ELR (cell line): Measurements from ENCODE around the gene CACNA1H.
"Not testable (repeated sequence)": the region's sequence is repeated elsewhere in the genome, so short reads cannot be mapped to it uniquely, and the experiment has no call there.

Experiments
- DNase-seq: peaks from one replicate; pipeline ENCODE4 v3.0.0-alpha.2; 2015; ENCODE audit warnings: low read depth

The CACNA1H gene

DNA sequence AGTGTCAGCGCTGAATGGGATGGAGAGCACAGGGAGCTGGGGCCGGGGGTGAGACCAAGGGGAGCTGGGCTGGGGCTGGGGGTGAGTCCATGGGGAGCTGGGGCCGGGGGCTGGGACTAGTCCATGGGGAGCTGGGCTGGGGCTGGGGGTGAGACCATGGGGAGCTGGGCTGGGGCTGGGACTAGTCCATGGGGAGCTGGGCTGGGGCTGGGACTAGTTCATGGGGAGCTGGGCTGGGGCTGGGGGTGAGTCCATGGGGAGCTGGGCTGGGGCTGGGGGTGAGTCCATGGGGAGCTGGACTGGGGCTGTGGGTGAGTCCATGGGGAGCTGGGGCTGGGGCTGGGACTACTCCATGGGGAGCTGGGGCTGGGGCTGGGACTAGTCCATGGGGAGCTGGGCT lies 101.9 kb downstream of the CACNA1H start:
- not testable (repeated sequence) for DNase-seq

DNA sequence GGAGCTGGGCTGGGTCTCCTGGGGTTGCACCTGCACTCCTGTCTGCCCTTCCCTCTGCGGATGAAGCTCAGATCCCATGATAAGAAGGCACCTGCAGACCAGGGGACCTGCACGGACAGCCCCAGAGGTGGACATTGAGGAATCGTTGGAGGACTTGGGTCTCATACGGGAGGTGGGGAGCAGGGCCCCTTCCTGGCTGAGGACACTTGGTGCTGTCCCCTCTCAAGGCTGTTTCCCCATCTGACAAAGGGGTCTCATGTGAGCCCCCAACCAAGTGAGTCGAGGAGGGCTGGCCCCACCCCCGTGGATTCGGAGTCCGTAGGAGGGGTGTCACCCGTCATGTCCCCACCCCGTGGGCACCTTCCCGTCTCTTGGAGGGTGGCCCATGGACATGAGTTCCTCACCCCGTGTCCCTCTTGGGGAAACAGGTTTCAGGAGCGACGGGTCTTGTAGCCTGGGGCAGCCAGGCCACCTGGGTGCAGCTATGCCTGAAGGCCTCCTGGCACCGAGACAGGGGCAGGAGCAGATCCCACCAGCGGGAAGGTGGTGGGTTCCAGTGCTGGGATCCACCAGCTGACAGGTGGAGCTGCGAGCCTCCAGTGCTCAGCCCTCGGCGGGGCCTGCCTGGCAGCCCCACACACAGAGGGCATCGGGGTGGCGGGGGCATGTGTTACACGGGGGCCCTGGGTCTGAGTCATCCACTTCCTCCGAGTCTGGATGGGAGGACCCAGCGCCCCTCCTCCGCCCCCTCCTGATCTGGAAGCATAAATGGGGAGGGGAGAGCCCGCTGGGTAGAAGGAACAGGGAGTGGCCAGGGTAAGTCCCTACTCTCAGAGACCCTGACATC lies 102.6 kb downstream of the CACNA1H start, which contains the start of gene TPSD1:
Gene TPSD1, plus strand, starts transcription at position 794 of the 847 bp plus-strand sequence. CDS start 212 bp downstream, outside the sequence.
- DNase-seq = not testable (repeated sequence)

DNA sequence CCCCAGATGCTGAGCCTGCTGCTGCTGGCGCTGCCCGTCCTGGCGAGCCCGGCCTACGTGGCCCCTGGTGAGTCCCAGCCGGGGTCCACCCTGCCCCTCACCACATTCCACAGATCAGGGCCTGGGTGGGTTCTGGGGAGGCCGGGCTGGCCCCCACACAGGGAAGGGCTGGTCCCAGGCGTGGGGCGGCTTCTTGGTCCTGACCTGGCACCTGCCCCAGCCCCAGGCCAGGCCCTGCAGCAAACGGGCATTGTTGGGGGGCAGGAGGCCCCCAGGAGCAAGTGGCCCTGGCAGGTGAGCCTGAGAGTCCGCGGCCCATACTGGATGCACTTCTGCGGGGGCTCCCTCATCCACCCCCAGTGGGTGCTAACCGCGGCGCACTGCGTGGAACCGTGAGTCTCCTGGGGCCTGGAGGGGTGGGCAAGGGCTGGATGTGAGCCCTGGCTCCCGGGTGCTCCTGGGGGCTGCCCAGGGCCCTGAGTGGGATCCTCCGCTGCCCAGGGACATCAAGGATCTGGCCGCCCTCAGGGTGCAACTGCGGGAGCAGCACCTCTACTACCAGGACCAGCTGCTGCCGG lies 103.5 kb downstream of the CACNA1H start:
- DNase-seq = not testable (repeated sequence)

DNA sequence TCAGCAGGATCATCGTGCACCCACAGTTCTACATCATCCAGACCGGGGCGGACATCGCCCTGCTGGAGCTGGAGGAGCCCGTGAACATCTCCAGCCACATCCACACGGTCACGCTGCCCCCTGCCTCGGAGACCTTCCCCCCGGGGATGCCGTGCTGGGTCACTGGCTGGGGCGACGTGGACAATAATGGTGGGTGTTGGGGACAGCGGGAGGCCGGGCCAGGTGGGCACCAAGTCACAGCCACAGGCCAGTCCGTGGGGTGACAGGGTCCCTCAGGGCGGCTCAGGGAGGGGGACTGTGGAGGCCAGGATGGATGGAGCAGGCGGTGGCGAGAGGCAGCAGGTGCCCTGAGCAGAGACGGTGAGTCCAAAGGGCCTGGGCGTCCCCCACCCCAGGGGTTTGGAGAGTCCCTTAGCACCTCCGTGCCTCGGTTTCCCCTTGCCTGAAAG lies 104.0 kb downstream of the CACNA1H start:
- DNase-seq = no peak

DNA sequence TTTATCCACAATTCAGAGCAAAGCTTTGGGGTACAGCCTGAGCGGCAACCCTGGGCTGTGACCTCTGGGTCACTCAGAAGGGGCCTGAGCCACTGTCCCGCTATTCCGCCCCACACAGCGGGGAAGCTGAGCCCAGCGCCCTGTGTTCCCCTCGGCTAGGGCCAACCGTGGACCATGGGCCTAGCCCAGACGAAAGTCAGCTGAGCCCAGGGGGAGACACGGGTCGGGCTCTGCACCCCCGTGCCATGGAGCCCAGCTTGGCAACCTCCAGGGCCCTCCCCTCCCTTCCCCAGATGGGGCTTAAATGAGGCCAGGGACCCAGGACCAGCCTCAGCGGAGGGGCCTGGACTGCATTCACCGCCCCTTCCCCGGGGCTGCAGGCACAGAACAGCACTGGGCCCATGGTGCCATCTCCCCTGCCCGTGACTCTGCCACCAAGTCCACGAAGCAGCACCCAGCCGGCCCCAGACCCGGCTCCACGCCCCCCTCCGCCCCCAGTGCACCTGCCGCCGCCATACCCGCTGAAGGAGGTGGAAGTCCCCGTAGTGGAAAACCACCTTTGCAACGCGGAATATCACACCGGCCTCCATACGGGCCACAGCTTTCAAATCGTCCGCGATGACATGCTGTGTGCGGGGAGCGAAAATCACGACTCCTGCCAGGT lies 104.8 kb downstream of the CACNA1H start:
- DNase-seq = no peak

DNA sequence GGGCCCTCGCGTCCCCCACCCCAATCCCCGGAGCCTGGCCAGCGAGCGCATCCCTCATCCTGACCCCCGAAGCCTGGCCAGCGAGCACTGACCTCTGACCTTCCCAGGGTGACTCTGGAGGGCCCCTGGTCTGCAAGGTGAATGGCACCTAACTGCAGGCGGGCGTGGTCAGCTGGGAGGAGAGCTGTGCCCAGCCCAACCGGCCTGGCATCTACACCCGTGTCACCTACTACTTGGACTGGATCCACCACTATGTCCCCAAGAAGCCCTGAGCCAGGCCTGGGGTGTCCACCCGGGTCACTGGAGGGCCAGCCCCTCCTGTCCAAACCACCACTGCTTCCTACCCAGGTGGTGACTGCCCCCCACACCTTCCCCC lies 105.3 kb downstream of the CACNA1H start:
- DNase-seq = no peak

DNA sequence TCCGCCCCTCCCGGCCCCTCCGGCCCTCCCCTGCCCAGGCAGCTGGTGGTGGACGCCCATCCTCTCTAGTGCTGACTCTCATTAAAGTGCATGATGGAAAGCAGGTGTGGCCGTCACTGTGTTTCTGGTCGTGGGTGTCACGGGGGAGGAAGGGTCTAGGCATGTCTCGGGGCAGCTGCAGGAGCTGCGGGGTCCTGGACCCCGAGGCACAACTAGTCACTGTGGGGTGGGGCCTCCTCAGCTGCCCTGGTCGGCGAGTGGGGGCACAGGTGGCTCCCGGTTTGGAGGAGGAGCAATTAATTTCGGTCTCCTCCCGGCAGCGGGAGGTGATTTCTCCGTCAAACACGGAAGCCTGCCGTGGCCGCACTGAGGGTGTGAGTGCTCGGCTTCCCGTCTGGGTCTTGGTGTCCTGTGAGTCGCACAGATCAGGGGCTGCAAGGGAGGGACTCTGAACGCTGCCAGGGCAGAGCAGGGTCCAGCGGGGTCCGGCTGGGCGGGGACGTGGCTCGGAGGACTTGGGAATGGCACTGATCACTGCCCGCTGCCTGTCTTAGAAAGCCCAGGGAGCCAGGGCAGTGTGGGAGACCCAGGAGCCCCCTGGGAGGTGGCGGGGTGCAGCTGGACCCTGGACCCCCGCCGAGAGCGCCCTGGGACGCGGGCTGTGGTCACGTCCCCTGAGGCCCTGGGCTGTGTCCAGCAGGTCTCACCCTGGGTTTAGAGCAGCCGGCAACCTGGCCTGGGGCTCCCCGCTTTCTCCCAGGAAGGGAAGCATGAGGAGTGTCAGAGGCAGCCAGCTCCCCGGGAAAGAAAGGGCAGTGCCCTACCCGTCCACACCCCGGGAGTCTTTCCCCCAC lies 106.2 kb downstream of the CACNA1H start:
- no peak for DNase-seq

DNA sequence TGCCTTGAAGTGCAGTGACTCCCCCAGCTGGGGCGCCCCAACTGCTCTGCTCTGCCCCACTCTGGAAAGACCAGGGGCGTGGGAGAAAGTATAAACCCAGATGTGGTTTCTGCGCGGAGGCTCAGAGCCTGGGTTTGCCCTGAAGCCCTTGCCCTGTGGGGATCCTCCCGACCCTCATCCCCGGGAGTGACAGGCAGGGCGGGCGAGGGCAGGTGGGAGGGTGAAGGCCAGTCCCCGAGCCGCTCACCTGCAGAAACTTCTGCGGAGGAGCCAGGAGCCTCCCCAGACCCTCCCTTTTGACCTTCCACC lies 106.8 kb downstream of the CACNA1H start:
- no peak for DNase-seq

DNA sequence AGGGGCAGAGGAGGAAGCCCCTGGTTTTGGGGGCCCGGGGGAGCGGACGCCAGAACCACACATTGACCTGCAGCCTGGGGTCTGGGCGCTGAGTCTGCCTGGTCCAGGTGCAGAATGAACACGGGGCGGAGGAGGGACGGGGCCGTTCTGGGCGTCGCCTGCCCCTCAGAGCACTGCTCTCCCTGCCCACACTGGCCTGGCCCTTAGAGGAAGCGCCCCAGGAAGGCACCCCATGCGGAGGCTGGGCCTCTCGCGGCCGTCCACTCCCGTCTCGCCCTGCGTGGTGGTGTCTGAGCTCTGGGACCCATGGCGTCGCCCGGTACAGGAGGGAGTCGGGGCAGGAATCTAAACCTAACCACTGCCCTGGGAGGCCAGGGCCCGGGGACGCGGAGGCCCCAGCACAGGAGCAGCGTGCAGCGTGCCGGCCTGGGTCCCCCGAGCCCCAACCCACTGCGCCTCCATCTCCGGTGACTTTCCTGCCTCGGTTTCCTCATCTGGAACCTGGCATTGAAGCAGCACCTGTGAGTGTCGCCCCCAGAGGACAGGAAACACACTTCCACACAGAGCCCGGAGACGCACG lies 107.3 kb downstream of the CACNA1H start:
- DNase-seq = no peak

DNA sequence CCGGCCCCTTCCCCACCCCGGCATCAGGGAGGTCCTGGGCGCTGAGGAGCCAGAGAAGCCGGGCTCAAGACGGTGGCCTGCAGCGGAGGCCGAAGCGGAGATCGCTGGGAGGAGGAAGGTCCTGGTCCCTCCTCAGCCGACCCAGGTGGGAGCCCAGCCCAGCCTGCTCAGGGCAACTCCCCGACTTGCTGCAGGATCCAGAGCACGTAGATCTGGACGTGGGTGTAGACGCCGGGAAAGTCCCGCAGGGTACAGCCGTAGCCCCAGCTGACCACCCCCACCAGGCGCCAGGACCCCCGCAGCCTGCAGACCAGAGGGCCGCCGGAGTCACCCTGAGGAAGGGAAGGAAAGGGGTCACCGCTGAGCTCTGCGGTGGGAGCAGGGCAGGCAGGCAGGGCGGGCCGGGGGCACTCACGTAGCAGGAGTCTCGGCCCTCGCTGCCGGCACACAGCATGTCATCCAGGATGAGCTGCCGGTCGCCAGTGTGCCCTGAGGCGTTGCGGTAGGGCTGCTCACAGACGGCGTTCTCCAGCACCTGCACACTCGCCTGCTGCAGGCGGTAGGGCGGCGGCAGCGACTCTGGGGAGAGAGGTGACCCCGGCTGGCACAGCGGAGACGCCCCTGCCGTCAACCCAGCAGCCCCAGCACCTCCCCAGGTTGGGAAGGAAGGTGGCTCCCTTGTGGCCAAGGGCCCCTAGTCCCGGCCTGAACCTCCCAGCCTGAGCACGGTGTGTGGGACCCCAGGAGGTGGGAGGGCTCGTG lies 108.4 kb downstream of the CACNA1H start:
- no peak for DNase-seq

DNA sequence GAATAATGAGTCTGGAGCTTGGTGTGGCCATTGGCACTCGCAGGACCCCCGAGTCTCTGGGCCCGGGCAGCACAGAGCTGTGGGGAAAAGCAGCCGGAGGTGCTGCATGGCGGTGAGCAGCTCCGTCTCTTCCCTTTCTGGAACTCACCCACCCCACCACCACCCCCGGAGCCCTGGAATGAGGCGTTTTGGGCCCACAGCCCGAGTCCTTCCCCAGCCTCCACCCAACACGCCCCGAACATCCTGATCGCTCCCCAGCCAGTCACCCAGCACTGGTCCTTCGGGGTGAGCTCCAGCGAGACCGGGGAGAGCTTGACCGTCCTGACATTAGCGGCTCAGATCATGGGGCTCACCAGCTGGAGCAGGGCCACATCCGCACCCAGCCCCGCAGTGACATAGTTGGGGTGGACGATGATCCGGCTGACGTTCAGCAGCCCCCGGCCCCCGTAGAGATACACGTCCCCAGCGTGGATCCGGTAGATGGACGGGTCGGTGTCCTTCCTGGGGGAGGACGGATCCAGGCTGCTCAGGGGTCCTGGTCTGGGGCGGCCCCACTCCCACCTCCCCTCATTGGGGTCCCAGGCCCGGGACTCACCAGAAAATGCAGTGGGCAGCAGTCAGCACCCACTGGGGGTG lies 109.4 kb downstream of the CACNA1H start:
- no peak for DNase-seq

DNA sequence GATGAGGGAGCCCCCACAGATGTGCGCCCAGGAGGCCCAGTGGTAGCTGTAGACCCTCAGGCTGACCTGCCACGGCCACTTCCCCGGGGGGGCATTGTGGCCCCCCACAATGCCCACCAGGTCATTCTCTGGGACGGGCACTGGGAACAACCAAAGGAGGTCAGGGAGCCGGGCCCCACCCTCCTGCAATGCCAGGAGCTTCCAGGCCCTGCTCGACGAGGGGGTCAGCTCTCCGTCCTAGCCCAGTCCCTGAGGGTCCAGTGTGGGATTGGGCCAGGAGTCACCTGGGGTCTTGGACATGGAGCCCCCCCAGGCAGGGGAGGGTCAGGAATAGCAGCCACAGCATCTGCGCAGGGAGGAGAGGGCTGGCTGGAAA lies 109.9 kb downstream of the CACNA1H start:
- no peak for DNase-seq

DNA sequence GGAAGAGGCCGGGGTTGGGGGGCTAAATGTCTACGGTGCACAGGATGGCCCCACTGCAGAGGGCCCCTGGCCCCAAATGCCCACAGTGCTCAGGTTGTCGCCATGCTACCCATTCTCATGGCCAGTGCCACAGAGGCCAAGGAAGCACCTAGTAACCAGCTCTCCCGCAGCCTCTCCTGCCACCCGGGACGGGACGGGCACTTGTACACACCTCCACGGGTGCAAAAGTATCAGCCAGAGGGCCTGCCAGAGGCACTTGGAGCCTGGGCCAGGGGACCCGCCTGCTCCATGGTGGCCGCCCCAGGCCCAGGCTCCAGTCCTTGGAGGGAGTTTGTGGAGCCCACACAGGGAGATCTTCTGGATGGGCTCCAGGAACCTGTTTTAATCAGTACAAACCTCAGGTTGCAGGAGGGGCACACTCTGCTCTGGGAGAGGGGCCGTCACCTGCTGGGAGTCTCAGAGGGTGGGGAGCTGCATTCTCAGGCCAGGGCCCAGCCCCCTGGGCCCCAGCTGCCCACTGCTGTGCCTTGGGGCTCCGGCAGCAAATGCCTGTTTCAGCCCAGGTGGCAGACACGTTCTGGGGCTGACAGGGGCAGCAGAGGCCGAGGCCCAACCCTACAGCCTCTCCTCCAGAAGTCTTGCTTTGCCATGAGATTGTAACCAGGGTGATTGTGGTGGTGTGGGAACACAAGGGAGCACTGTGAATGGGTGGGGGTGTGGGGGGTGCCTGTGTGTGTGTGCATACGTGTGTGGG lies 110.9 kb downstream of the CACNA1H start:
- DNase-seq = no peak

DNA sequence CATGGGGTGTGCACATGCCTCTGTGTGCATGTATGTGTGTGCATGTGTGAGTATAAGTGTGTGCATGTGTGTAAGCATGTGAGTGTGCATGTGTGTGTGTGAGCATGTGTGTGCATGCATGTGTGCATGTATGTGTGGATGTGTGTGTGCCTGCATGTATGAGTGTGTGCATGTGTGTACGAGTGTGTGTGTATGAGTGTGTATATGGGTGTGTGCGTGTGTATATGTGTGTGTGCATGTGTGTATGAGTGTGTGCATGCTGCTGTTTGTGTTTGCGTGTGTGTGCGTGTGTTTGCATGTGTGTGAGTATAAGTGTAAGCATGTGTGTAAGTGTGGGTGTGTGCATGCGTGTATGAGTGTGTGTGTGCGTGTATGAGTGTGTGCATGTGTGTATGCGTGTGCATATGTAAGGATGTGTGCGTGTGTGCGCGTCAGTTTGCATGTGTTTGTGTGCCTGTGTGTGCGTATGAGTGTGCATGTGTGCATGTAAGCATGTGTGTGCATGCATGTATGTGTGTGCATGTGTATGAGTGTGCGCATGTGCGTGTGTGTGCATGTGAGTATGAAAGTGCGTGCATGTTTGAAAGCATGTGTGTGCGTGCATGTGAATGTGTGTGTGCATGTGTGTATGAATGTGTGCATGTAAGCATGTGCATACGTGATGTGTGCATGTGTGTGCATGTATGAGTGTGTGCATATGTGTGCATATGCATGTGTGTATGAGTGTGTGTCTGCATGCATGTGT lies 111.6 kb downstream of the CACNA1H start:
- no peak for DNase-seq

DNA sequence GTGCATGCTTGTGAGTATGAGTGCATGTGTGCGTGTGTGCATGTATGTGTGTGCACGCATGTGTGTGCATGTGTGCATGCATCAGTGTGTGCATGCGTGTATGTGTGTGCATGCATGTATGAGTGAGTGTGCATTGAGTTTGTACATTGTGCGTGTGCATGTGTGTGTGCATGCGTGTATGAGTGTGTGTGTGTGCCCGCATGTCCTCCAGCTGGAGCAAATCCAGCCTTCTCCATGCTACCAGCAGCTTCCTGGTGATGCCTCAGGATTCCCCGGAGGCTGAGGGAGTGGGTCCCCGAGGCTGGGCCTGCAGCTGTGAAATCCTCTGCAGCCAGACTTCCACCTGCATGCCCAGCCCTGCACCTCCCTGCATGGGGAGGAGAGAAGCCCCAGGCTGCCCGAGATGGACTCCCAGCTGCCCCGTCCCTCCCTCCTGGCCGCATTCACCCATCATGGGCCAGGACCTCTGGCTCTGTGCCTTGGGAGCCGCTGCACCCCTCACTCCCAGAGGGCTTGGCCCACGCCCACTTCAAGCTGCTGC lies 112.3 kb downstream of the CACNA1H start:
- DNase-seq = no peak

DNA sequence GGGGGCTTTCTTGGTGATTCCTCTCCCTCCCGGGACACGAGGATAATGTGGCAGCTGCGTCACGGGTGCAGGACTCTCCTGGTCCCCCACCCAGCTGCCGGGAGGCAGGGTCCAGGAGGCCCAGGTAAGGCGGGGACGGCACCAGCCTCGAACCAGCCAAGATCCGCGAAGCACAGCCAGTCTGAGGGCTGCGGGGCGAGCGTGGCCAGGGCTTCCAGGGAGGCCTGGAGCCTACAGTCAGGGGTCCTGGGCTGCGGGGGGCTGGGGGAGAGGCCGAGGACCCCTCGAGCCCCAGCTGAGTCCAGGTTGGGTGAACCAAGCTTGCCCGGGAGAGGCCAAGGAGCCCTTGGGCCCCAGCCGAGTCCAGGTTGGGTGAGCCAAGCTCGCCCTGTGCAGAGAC lies 112.9 kb downstream of the CACNA1H start:
- no peak for DNase-seq

DNA sequence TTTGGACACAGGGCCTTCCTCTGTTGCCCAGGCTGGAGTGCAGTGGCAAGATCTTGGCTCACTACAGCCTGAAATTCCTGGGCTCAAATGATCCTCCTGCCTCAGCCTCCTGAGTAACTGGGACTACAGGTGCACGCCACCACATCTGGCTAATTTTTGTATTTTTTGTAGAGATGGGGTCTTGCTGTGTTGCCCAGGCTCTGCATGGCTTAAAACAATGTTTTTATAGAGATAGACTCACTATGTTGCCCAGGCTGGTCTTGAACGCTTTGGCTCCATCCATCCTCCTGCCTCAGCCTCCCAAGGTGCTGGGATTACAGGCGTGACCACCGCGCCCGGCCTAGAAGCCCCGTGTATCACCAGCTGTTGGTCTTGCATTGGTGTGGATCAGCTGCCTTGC lies 116.5 kb downstream of the CACNA1H start:
- not testable (repeated sequence) for DNase-seq

DNA sequence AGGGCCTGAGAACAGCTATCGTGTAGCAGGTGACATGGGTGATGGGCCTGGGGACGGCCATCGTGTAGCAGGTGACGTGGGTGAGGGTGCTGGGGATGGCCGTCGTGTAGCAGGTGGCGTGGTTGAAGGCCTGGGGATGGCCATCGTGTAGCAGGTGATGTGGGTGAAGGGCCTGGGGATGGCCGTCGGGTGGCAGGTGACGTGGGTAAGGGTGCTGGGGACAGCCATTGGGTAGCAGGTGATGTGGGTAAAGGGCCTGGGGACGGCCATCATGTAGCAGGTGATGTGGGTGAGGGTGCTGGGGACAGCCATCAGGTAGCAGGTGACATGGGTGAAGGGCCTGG lies 118.4 kb downstream of the CACNA1H start:
- DNase-seq = no peak
